ENCODE results near the gene TPD52L1.

The TPD52L1 gene

DNA sequence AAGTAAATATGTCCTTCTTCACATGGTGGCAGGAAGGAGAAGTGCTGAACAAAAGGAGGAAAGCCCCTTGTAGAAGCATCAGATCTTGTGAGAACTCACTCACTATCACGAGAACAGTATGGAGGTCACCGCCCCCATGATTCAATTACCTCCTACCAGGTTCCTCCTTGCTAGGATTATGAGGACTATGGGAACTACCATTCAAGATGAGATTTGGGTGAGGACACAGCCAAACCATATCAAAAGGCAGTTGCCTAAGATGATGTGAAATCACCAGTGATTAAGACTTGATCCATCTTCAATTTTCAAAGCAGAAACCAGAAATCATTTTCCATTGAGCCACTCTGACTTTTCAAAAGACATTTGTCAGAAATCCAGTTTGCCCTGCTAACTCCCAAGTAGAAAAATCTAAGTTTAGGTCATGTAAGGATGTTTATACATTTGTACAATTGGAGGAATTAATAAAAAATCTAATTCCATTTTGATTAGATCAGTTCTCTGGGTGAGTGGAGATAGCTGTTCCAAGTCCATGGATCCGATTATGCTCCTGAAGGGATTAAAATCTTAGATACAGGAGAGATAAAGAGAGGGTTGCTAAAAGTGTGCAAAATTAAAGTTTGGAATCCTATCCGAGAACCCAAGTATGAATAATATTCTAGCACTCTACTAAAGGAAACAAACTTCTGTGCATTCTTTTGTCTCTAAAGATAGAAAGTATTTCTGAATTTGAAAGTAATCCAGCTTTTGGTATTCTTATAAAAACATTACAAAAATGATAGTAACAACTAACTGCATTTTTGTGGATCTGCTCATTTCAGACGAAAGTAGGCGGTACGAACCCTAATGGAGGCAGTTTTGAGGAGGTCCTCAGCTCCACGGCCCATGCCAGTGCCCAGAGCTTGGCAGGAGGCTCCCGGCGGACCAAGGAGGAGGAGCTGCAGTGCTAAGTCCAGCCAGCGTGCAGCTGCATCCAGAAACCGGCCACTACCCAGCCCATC is 108.7 kb downstream of the TPD52L1 start:
- no peak for TF ChIP-seq CTCF (conservative IDR thresholded peaks at IDR 0.05)
- H3K27ac ChIP-seq: no peak overlapping the region

GRCh38 chr6:125264476-125264875 is 110.9 kb downstream of the TPD52L1 start:
- no peak overlapping the region for H3K27ac ChIP-seq
- TF ChIP-seq CTCF (conservative IDR thresholded peaks at IDR 0.05): no peak

GRCh38 chr6:125267806-125268523 is 114.4 kb downstream of the TPD52L1 start:
- TF ChIP-seq CTCF (conservative IDR thresholded peaks at IDR 0.05): no peak

DNA sequence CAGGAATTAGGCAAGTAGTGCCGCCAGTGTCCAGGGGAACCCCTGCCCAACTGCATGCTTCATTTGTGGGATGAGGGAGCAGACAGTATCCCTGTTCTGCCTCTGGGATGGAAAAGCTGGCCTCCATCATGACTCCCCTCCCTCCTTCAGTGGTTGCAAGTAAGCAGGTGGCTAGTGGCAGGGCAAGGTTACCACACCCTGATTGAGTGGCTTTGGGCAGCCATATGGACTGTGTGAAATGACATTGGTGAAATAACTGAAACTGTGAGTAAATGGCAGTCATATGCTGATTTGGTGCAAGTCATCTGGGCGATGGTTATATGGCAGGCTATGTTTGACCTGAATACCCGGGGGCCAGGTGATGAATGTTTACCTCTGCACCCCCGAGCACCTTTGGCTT is 115.2 kb downstream of the TPD52L1 start:
- no peak overlapping the region for H3K27ac ChIP-seq
- no peak for TF ChIP-seq CTCF (conservative IDR thresholded peaks at IDR 0.05)

More at GRCh38 chr6:125267806-125268523, 114.4 kb downstream of the TPD52L1 start:
- H3K27ac ChIP-seq: no peak overlapping the region

DNA sequence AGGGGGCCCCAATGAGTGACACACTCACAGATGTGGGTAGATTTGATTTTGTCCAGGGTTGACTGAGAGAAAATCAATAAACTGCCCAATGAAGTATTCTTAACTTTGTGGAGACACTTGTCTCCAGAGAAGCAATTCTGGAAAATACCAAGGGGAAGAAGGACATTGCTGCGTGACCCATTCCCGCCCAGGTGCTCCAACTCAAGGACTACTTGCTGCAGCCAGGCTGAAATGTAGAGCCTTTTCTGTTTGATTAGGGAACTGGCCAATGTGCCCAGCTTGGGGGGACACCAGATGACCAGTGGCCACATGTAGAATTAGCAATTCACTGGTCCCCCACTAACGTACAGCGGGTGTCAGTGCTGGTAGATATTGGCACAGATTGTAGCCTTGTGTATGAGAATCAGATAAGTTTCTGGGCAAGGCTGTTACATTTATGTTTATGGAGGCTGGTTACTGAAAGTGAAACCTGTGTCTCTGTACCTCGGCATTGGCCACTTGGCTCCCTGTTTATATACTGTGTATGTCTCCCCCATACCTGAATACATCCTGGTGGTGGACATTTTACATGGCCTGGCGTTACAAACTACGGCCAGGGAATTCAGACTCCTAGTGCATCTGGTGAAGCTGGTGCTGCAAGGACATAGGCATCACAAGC is 115.9 kb downstream of the TPD52L1 start:
- H3K27ac ChIP-seq: no peak overlapping the region

DNA sequence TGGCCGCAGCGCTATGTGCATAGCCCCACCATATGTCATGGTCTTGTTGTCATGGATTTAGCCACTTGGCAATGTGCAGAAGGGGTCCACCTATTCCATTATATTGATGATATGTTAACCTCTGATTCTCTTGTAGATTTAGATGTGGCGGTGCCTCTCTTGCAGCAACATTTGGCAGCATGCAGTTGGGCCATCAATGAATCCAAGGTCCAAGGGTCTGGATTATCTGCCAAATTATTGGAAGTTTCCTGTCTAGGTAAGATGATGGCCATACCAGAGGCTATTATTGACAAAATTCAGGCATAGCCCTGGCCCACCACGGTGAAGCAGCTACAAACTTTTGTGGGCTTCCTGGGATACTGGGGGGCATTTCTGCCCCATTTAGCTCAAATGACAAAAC is 116.8 kb downstream of the TPD52L1 start:
- H3K27ac ChIP-seq: no peak overlapping the region
- no peak for TF ChIP-seq CTCF (conservative IDR thresholded peaks at IDR 0.05)

More for the DNA sequence above, 115.9 kb downstream of the TPD52L1 start:
- TF ChIP-seq CTCF (conservative IDR thresholded peaks at IDR 0.05): no peak
